A549 (cell line): ENCODE data around the gene PLBD2.

Experiments
- BHLHE40 ChIP-seq: IDR thresholded peaks from 2 replicates; pipeline ENCODE4 v1.6.1; 2012; ENCODE audit warnings: low read depth, low read length, inconsistent platforms
- CTCF ChIP-seq: fragments of >200 bp; sonication (Bioruptor Twin); formaldehyde crosslinking; IDR thresholded peaks from 3 replicates; pipeline ENCODE4 v1.5.1; 2016
- GATA3 ChIP-seq: IDR thresholded peaks from 2 replicates; pipeline ENCODE4 v1.6.1; 2012; ENCODE audit warnings: borderline replicate concordance
- JUN ChIP-seq, 2 experiments: fragments of >200 bp; sonication (Bioruptor Twin); formaldehyde crosslinking; IDR thresholded peaks; 2 replicates in 1 of 2; 3 replicates in 1 of 2; pipeline ENCODE4 v1.6.1; 2016 to 2017
- MAX ChIP-seq: IDR thresholded peaks from 2 replicates; pipeline ENCODE4 v1.6.1; 2012
- MYC ChIP-seq: IDR thresholded peaks from 2 replicates; pipeline ENCODE4 v1.6.1; 2012; ENCODE audit warnings: mild to moderate bottlenecking, inconsistent platforms, low read length, improper control_type of control experiment, borderline replicate concordance
- PBX3 ChIP-seq: IDR thresholded peaks from 2 replicates; pipeline ENCODE4 v1.6.1; 2012
- POLR2A ChIP-seq: IDR thresholded peaks from 2 replicates; pipeline ENCODE4 v1.6.1; 2012; ENCODE audit warnings: mild to moderate bottlenecking, low read length
- POLR2AphosphoS2 ChIP-seq: conservative IDR thresholded peaks from 2 replicates; pipeline ENCODE4 v1.6.1; 2012; ENCODE audit warnings: low read length, improper control_type of control experiment, inconsistent platforms
- RARB ChIP-seq: fragments of 250-450 bp; sonication (Bioruptor Pico); IDR thresholded peaks from 2 replicates; pipeline ENCODE4 v1.8.0; 2021; ENCODE audit warnings: mild to moderate bottlenecking, moderate library complexity
- RFX5 ChIP-seq: fragments of 450-650 bp; IDR thresholded peaks from 2 replicates; pipeline ENCODE4 v1.7.1; 2014; ENCODE audit warnings: antibody characterized with exemption, mild to moderate bottlenecking, moderate library complexity
- TP53 ChIP-seq: fragments of 250-450 bp; sonication (Bioruptor Pico); IDR thresholded peaks from 2 replicates; pipeline ENCODE4 v1.5.0; 2021; ENCODE audit warnings: mild to moderate bottlenecking, moderate library complexity

- no peak for TF ChIP-seq CTCF
- no peak for TF ChIP-seq POLR2A
- TF ChIP-seq BHLHE40: no peak
- TF ChIP-seq GATA3: no peak
- TF ChIP-seq RFX5: no peak
- TF ChIP-seq POLR2AphosphoS2: no peak
- no peak for TF ChIP-seq TP53
- no peak for TF ChIP-seq JUN (IDR thresholded peaks at IDR 0.05)
- TF ChIP-seq PBX3: no peak
- TF ChIP-seq RARB: no peak
- TF ChIP-seq MAX: no peak
- no peak for TF ChIP-seq MYC
These were observed 78.2 kb downstream of the PLBD2 start for GRCh38 chr12:113436586-113436985.
